ENCODE results near the gene STYXL1. TPM values are rescaled to one million over a fixed set of nuclear protein-coding genes. Genes with fewer than 3 reads are reported as not detected.
"Not testable (repeated sequence)": the region's sequence is repeated elsewhere in the genome, so short reads cannot be mapped to it uniquely, and the experiment has no call there.

The STYXL1 gene, protein sequence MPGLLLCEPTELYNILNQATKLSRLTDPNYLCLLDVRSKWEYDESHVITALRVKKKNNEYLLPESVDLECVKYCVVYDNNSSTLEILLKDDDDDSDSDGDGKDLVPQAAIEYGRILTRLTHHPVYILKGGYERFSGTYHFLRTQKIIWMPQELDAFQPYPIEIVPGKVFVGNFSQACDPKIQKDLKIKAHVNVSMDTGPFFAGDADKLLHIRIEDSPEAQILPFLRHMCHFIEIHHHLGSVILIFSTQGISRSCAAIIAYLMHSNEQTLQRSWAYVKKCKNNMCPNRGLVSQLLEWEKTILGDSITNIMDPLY
- 23.5 to 31.8 TPM (median 28.5 TPM) in 3 replicates for total RNA-seq
- long read RNA-seq, partial matches to known transcripts = 2 of 15 reads
- long read RNA-seq, other reads (novel, unspliced or antisense) = 8 of 15 reads

DNA sequence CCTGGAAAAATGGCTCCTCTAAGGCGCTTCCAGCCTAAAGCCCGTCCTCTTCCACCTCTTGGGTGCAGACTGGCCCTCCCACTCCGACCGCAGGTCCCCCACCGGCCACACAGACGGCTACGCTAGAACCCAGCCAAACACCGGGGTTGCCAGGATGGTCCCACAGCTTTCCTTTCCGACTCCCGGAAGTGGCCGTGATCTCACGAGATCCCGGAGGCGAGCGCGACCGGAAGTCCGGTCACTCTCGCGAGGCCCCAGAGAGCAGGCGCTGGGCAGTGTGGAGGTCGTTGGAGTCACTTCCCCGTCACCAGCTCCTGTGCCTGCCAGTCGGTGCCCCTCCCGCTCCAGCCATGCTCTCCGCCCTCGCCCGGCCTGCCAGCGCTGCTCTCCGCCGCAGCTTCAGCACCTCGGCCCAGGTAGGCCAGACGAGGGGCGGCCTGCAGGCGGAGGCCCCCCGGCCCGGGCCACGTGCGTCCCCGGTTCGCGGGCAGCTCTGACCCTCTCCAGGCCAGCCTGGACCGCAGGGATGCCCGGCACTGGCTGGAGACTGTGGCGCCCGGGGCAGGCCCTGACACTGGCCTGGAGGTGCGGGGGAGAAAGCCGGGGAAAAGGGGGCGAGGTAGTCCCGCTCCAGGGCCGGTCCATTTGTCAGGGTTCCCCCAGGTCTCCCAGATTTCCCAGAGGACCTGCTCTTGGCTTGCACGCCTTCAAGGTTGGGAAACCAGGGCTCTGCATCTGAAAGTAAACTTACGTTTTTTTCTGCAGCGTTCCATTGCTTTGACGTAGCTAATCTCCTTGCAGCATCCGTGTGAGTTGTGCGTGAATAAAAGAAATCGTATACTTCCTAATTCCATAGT, at the start of gene STYXL1, which contains the start of gene MDH2:
STYXL1 (minus strand) TSS at position 190 of the 857 bp plus-strand sequence. CDS start 17,477 bp downstream, outside the sequence.
MDH2 (plus strand) TSS at position 296 of the 857 bp plus-strand sequence; CDS start at position 351, 55 bp downstream.
- peak within 1 kb of the TSS; percentile 92 for H3K4me3 Mint-ChIP-seq (ENCODE audit: unreplicated experiment)
- H3K9me3 Mint-ChIP-seq (ENCODE audit: low read depth) = no peaks in the 10 kb centered on the region
- peaks cover 26% of the 10 kb centered on the region for H3K4me1 Mint-ChIP-seq (ENCODE audit: low read depth)
- TF ChIP-seq, protein P1, sequence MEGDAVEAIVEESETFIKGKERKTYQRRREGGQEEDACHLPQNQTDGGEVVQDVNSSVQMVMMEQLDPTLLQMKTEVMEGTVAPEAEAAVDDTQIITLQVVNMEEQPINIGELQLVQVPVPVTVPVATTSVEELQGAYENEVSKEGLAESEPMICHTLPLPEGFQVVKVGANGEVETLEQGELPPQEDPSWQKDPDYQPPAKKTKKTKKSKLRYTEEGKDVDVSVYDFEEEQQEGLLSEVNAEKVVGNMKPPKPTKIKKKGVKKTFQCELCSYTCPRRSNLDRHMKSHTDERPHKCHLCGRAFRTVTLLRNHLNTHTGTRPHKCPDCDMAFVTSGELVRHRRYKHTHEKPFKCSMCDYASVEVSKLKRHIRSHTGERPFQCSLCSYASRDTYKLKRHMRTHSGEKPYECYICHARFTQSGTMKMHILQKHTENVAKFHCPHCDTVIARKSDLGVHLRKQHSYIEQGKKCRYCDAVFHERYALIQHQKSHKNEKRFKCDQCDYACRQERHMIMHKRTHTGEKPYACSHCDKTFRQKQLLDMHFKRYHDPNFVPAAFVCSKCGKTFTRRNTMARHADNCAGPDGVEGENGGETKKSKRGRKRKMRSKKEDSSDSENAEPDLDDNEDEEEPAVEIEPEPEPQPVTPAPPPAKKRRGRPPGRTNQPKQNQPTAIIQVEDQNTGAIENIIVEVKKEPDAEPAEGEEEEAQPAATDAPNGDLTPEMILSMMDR (IDR thresholded peaks at IDR 0.05) = no peak
- peak; percentile 98 for DNase-seq (ENCODE audit: low spot score)
- H3K27ac Mint-ChIP-seq (ENCODE audit: unreplicated experiment) = peak within 1 kb of the TSS; percentile 99
- no peaks in the 10 kb centered on the region for H3K27me3 Mint-ChIP-seq (ENCODE audit: low read depth)
- peaks cover 3% of the 10 kb centered on the region for H3K36me3 Mint-ChIP-seq (ENCODE audit: low read depth)

DNA sequence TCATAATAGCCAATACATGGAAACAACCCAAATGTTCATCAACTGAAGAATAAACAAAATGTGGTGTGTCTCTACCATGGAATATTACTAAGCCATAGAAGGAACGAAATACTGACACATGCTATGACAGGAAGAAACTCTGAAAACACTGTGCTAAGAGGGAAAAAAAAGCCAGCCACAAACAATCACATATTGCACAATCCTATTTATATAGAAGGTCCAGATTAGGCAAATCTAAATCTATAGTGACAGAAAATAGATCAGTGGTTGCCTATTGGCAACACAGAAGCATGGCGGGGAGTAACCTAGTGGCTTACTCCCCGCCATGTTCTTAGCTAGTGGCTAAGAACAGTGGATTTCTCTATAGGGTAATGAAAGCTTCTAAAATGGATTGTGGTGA, 48.1 kb upstream of the STYXL1 start:
- DNase-seq (ENCODE audit: low spot score) = no peak
- Mint-ChIP-seq H3K4me3 (ENCODE audit: unreplicated experiment) (no peak overlapping the region), H3K4me1 (ENCODE audit: low read depth) (no peaks in the 10 kb centered on the region)

DNA sequence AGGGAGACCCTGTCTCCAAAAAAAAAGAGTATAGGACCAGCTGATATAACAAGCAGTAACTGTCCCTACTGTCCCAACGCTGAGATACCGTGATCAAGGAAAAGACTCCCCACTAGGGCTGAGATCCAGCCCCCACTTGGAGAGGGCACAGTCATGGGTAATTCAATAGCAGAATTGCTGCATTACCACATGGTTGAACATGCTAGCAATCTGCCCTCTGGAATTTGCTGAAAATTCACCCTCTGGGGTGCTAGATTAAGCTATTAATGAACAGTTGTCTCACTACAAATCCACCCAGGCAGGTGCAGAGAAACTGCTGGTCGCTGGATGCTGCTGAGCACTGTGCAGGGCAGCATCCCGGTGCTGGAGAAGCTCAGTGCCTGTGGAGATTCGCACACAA, 46.5 kb upstream of the STYXL1 start:
- H3K36me3 Mint-ChIP-seq (ENCODE audit: low read depth); H3K27ac Mint-ChIP-seq (ENCODE audit: unreplicated experiment); H3K4me1 Mint-ChIP-seq (ENCODE audit: low read depth); DNase-seq (ENCODE audit: low spot score); H3K27me3 Mint-ChIP-seq (ENCODE audit: low read depth); H3K9me3 Mint-ChIP-seq (ENCODE audit: low read depth); H3K4me3 Mint-ChIP-seq (ENCODE audit: unreplicated experiment): not testable (repeated sequence)

More for the DNA sequence above, 48.1 kb upstream of the STYXL1 start:
- Mint-ChIP-seq H3K9me3 (ENCODE audit: low read depth) (peaks cover 4% of the 10 kb centered on the region), H3K27me3 (ENCODE audit: low read depth) (peaks cover 6% of the 10 kb centered on the region), H3K27ac (ENCODE audit: unreplicated experiment) (no peak overlapping the region), H3K36me3 (ENCODE audit: low read depth) (no peaks in the 10 kb centered on the region)
- TF ChIP-seq, protein P1 (IDR thresholded peaks at IDR 0.05) = no peak

DNA sequence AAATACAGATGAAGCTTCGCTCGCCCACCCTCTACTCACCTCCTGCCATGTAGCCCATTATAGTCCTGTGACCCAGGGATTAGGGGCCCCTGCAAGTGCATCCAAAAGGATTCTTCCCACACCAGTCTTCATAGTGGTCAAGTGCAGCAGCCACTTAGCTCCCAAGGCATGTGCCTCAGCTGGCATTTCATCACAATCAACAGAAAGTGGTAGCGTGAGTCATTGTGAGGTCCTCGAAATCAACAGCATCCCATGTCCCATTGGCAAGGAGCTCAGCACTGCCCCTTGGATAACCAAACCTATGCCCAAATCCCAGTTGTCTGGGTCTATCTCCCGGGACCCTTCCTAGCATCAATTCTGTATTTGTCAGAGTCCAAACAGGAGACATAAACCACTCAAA, 45.7 kb upstream of the STYXL1 start:
- not testable (repeated sequence) for H3K36me3 Mint-ChIP-seq (ENCODE audit: low read depth)

DNA sequence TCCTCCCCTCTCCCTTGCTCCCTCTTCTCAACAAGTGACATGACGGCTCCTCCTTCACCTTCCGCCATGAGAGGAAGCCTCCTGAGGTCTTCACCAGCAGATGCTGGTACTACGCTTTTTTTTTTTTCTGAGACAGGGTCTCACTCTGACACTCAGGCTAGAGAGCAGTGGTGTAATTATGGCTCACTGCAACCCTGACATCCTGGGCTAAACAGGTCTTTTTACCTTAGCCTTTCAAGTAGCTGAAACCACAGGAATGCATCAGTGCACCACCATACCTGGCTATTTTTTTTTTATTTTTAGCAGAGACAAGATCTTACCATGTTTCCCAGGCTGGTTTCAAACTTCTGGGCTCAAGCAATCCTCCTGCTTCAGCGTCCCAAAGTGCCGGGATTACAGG, 43.7 kb upstream of the STYXL1 start:
- no peak overlapping the region for H3K27ac Mint-ChIP-seq (ENCODE audit: unreplicated experiment)
- peaks cover 4% of the 10 kb centered on the region for H3K9me3 Mint-ChIP-seq (ENCODE audit: low read depth)
- TF ChIP-seq, protein P1 (IDR thresholded peaks at IDR 0.05) = no peak
- peaks cover 15% of the 10 kb centered on the region for H3K4me1 Mint-ChIP-seq (ENCODE audit: low read depth)
- no peak overlapping the region for H3K4me3 Mint-ChIP-seq (ENCODE audit: unreplicated experiment)
- no peaks in the 10 kb centered on the region for H3K36me3 Mint-ChIP-seq (ENCODE audit: low read depth)
- no peak for DNase-seq (ENCODE audit: low spot score)
- peaks cover 6% of the 10 kb centered on the region for H3K27me3 Mint-ChIP-seq (ENCODE audit: low read depth)

More for the DNA sequence above, 45.7 kb upstream of the STYXL1 start:
- not testable (repeated sequence) for DNase-seq (ENCODE audit: low spot score); H3K9me3 Mint-ChIP-seq (ENCODE audit: low read depth); H3K27me3 Mint-ChIP-seq (ENCODE audit: low read depth); H3K4me3 Mint-ChIP-seq (ENCODE audit: unreplicated experiment); H3K27ac Mint-ChIP-seq (ENCODE audit: unreplicated experiment); H3K4me1 Mint-ChIP-seq (ENCODE audit: low read depth)

DNA sequence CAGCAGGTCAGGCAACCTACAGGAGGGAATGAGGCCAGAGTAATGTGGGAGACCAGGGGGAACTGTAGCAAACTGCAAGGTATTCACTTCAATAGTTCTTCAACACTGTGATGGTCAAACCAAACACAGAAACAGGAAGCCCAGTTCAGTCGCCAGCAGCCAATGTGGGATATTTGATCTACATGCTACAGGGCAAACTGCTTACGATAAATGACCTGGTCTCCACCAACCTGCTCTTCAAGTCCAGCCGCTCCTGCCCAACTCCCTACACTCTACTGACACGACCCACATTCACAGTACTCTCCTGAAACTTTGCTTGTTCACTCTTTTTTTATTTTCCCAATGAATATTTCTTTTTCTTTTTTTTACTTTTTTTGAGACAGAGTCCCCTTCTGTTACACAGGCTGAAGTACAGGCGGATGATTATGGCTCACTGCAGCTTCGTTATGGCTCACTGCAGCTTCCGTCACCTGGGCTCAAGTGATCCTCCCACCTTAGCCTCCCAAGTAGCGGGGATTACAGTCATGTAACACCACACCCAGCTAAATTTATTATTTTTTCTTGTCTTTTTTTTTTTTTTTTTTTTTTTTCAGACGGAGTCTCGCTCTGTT, 42.2 kb upstream of the STYXL1 start:
- H3K9me3 Mint-ChIP-seq (ENCODE audit: low read depth) = no peaks in the 10 kb centered on the region
- TF ChIP-seq, protein P1 (IDR thresholded peaks at IDR 0.05) = no peak
- H3K4me1 Mint-ChIP-seq (ENCODE audit: low read depth) = peaks cover 15% of the 10 kb centered on the region
- H3K27me3 Mint-ChIP-seq (ENCODE audit: low read depth) = no peaks in the 10 kb centered on the region
- H3K4me3 Mint-ChIP-seq (ENCODE audit: unreplicated experiment) = no peak overlapping the region
- no peak for DNase-seq (ENCODE audit: low spot score)
- no peak overlapping the region for H3K27ac Mint-ChIP-seq (ENCODE audit: unreplicated experiment)
- no peaks in the 10 kb centered on the region for H3K36me3 Mint-ChIP-seq (ENCODE audit: low read depth)

DNA sequence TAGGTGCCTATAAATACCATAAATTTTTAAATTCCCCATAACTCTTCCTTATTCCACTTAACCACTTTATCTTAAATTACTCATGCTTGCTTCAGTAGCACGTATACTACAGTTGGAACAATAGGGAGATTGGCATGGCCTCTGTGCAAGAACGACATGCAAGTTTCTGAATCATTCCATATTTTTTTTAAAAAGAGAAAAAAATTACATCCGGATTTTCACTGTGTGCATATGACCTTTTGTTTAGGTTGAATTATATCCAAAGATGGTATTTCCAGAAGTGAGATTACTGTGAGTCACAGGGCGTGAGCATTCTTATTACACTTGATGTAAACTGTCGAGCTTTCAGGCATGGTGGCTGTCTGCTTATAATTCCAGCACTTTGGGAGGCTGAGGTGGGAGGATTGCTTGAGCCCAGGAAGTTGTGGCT, 39.6 kb upstream of the STYXL1 start:
- not testable (repeated sequence) for H3K27me3 Mint-ChIP-seq (ENCODE audit: low read depth); H3K9me3 Mint-ChIP-seq (ENCODE audit: low read depth); DNase-seq (ENCODE audit: low spot score); H3K36me3 Mint-ChIP-seq (ENCODE audit: low read depth)
- Mint-ChIP-seq H3K27ac (ENCODE audit: unreplicated experiment) (peak overlapping the region; percentile 82), H3K4me3 (ENCODE audit: unreplicated experiment) (peak overlapping the region; percentile 14), H3K4me1 (ENCODE audit: low read depth) (peaks cover 25% of the 10 kb centered on the region)
